Mucosa of gallbladder (tissue), 1 donor: ENCODE data around the gene GPR161. TPM values are rescaled to one million over a fixed set of nuclear protein-coding genes. Genes with fewer than 3 reads are reported as not detected.
"Not testable (repeated sequence)": the region's sequence is repeated elsewhere in the genome, so short reads cannot be mapped to it uniquely, and the experiment has no call there.

ENCODE experiments used
- DNase-seq: peaks from one replicate; pipeline ENCODE4 v3.0.0-alpha.2; 2020; ENCODE audit warnings: low spot score
- total RNA-seq: library from RNA; stranded (reverse); gene quantifications from one replicate; pipeline ENCODE4 v1.2.1, GENCODE V29; 2021
- donor health status: DM: no; HTN: no; CAD: no.

The GPR161 gene
- total RNA-seq, 1 donor from 2014 or later = 13.9 TPM

- no peak for DNase-seq
Observed at GRCh38 chr1:168088511-168089325, 48.0 kb downstream of the GPR161 start.

- no peak for DNase-seq
Observed at GRCh38 chr1:168087696-168088095, 49.0 kb downstream of the GPR161 start.

- DNase-seq = no peak
Observed at GRCh38 chr1:168086438-168086837, 50.3 kb downstream of the GPR161 start.

GRCh38 chr1:168085401-168085872, 51.3 kb downstream of the GPR161 start:
- DNase-seq = peak; percentile 49

- peak; percentile 54 for DNase-seq
Observed at GRCh38 chr1:168084396-168085231, 52.1 kb downstream of the GPR161 start.

GRCh38 chr1:168083456-168084325, 53.0 kb downstream of the GPR161 start:
- no peak for DNase-seq

GRCh38 chr1:168082008-168082876, 54.5 kb downstream of the GPR161 start:
- DNase-seq = peak; percentile 72

GRCh38 chr1:168081373-168082007, 55.2 kb downstream of the GPR161 start:
- DNase-seq = no peak

GRCh38 chr1:168079761-168080160, 57.0 kb downstream of the GPR161 start:
- no peak for DNase-seq

- DNase-seq = no peak
Observed at GRCh38 chr1:168069384-168069783, 67.3 kb downstream of the GPR161 start.

GRCh38 chr1:168065506-168065905, 71.2 kb downstream of the GPR161 start:
- DNase-seq = no peak

- no peak for DNase-seq
Observed at GRCh38 chr1:168064216-168064615, 72.5 kb downstream of the GPR161 start.

GRCh38 chr1:168057921-168058320, 78.8 kb downstream of the GPR161 start:
- no peak for DNase-seq

- no peak for DNase-seq
Observed at GRCh38 chr1:168057355-168057754, 79.4 kb downstream of the GPR161 start.

GRCh38 chr1:168056152-168056551, 80.6 kb downstream of the GPR161 start:
- DNase-seq = not testable (repeated sequence)

- DNase-seq = no peak
Observed at GRCh38 chr1:168054117-168054516, 82.6 kb downstream of the GPR161 start.

GRCh38 chr1:168053681-168054080, 83.0 kb downstream of the GPR161 start:
- DNase-seq = no peak

- DNase-seq = no peak
Observed at GRCh38 chr1:168050880-168051279, 85.8 kb downstream of the GPR161 start.

GRCh38 chr1:168050307-168050706, 86.4 kb downstream of the GPR161 start:
- DNase-seq = no peak

- DNase-seq = no peak
Observed at GRCh38 chr1:168045311-168045710, 91.4 kb downstream of the GPR161 start.
